ENCODE measurements around the gene BOD1L1. TPM values are rescaled to one million over a fixed set of nuclear protein-coding genes. Genes with fewer than 3 reads are reported as not detected.

The BOD1L1 gene
- total RNA-seq, 1 experiment from 2014 or later: 37.2 TPM

- CTCF ChIA-PET: no interaction called here
- POLR2A ChIA-PET: no interaction called here
- intact Hi-C loops (cut with micrococcal nuclease; ENCODE audit: unreplicated experiment): no loop called here
- no peaks in the 10 kb centered on the region for H3K9me3 ChIP-seq
- no peak overlapping the region for H3K4me3 Mint-ChIP-seq (ENCODE audit: unreplicated experiment)
- no peaks in the 10 kb centered on the region for H3K4me1 Mint-ChIP-seq (ENCODE audit: low read depth, unreplicated experiment)
- no peak overlapping the region for H3K4me3 ChIP-seq (ENCODE audit: low read depth, low read length)
- peaks cover 13% of the 10 kb centered on the region for H3K27me3 Mint-ChIP-seq (ENCODE audit: insufficient read depth, unreplicated experiment)
- H3K27me3 ChIP-seq (replicated peaks; ENCODE audit: control insufficient read depth, insufficient read depth, low read length): no peaks in the 10 kb centered on the region
- H3K36me3 ChIP-seq (ENCODE audit: control insufficient read depth, insufficient read depth, low read length): no peaks in the 10 kb centered on the region
- no TSS peak for BruUV-seq (replicated peaks)
- TF ChIP-seq CTCF (IDR thresholded peaks at IDR 0.05; ENCODE audit: insufficient read depth in 1 of 2, low read depth in 1 of 2, low read length in 1 of 2, severe bottlenecking in 1 of 2, unreplicated experiment in 1 of 2): no peak
- H3K9me3 Mint-ChIP-seq (ENCODE audit: unreplicated experiment): no peaks in the 10 kb centered on the region
- no peaks in the 10 kb centered on the region for H3K4me1 ChIP-seq
- no peak for DNase-seq
- no peak overlapping the region for H3K27ac Mint-ChIP-seq (ENCODE audit: unreplicated experiment)
- no peaks in the 10 kb centered on the region for H3K36me3 Mint-ChIP-seq (ENCODE audit: insufficient read depth, unreplicated experiment)
Observed at GRCh38 chr4:13633671-13634070, 6.1 kb upstream of the BOD1L1 start.

GRCh38 chr4:13627178-13627605, 333 bp downstream of the BOD1L1 start:
- no peaks in the 10 kb centered on the region for H3K36me3 ChIP-seq (ENCODE audit: control insufficient read depth, insufficient read depth, low read length)
- Mint-ChIP-seq H3K9me3 (ENCODE audit: unreplicated experiment) (no peaks in the 10 kb centered on the region), H3K4me1 (ENCODE audit: low read depth, unreplicated experiment) (peaks cover 8% of the 10 kb centered on the region), H3K27me3 (ENCODE audit: insufficient read depth, unreplicated experiment) (no peaks in the 10 kb centered on the region), H3K36me3 (ENCODE audit: insufficient read depth, unreplicated experiment) (peaks cover 11% of the 10 kb centered on the region), H3K4me3 (ENCODE audit: unreplicated experiment) (peak overlapping the region; percentile 92), H3K27ac (ENCODE audit: unreplicated experiment) (peak overlapping the region; percentile 76)
- DNase-seq: no peak
- ChIA-PET POLR2A (no interaction called here), CTCF (interaction anchor here (1.4 kb wide), 1 partner anchor 27 kb away, joined by 4 read pairs; no protein-coding TSS in a partner anchor)
- TF ChIP-seq CTCF (IDR thresholded peaks at IDR 0.05; ENCODE audit: insufficient read depth in 1 of 2, low read depth in 1 of 2, low read length in 1 of 2, severe bottlenecking in 1 of 2, unreplicated experiment in 1 of 2): no peak
- no TSS peak for BruUV-seq (replicated peaks)
- H3K4me3 ChIP-seq (ENCODE audit: low read depth, low read length): peak overlapping the region; percentile 72
- intact Hi-C loops (cut with micrococcal nuclease; ENCODE audit: unreplicated experiment): loop anchor here (1.0 kb wide), 2 partner anchors 13 to 30 kb away; no protein-coding TSS in a partner anchor
- H3K27me3 ChIP-seq (replicated peaks; ENCODE audit: control insufficient read depth, insufficient read depth, low read length): no peaks in the 10 kb centered on the region
- 0 out of 2 replicates have a peak, but pooled peaks cover 5% of the 10 kb centered on the region for H3K4me1 ChIP-seq
- H3K9me3 ChIP-seq: no peaks in the 10 kb centered on the region

- Mint-ChIP-seq H3K4me3 (ENCODE audit: unreplicated experiment) (peak overlapping the region; percentile 92), H3K27me3 (ENCODE audit: insufficient read depth, unreplicated experiment) (no peaks in the 10 kb centered on the region), H3K27ac (ENCODE audit: unreplicated experiment) (peak overlapping the region; percentile 76), H3K4me1 (ENCODE audit: low read depth, unreplicated experiment) (peaks cover 8% of the 10 kb centered on the region), H3K9me3 (ENCODE audit: unreplicated experiment) (no peaks in the 10 kb centered on the region), H3K36me3 (ENCODE audit: insufficient read depth, unreplicated experiment) (peaks cover 11% of the 10 kb centered on the region)
- Histone ChIP-seq H3K4me1 (0 out of 2 replicates have a peak, but pooled peaks cover 5% of the 10 kb centered on the region), H3K36me3 (ENCODE audit: control insufficient read depth, insufficient read depth, low read length) (no peaks in the 10 kb centered on the region), H3K27me3 (replicated peaks; ENCODE audit: control insufficient read depth, insufficient read depth, low read length) (no peaks in the 10 kb centered on the region), H3K4me3 (ENCODE audit: low read depth, low read length) (peak overlapping the region; percentile 72), H3K9me3 (no peaks in the 10 kb centered on the region)
- CTCF ChIA-PET: no interaction called here
- POLR2A ChIA-PET: no interaction called here
- DNase-seq: no peak
- no peak for TF ChIP-seq CTCF (IDR thresholded peaks at IDR 0.05; ENCODE audit: insufficient read depth in 1 of 2, low read depth in 1 of 2, low read length in 1 of 2, severe bottlenecking in 1 of 2, unreplicated experiment in 1 of 2)
- TSS peak; percentile 65 for BruUV-seq (replicated peaks)
- intact Hi-C loops (cut with micrococcal nuclease; ENCODE audit: unreplicated experiment): loop anchor here (1.0 kb wide), 2 partner anchors 14 to 29 kb away; no protein-coding TSS in a partner anchor
Observed at GRCh38 chr4:13626492-13627177, 890 bp downstream of the BOD1L1 start.

All from Caco-2 (cell line).